GM19463 (cell line): ENCODE data around the gene NKAIN4.

Experiments used
- ATAC-seq: cut with Tn5 transposase; IDR thresholded peaks from one replicate; pipeline ENCODE4 v1.9.1; 2021; ENCODE audit warnings: mild to moderate bottlenecking, moderate library complexity; ENCODE audit not compliant: unreplicated experiment

NKAIN4 gene

GRCh38 chr20:63254232-63254605 lies at the start of gene NKAIN4:
TSS of gene NKAIN4 (minus strand) at chr20:63254463. CDS start at chr20:63254450, 13 bp downstream.
- ATAC-seq: no peak

- no peak for ATAC-seq
These were observed 48.9 kb upstream of the NKAIN4 start for GRCh38 chr20:63303095-63303666.

GRCh38 chr20:63301671-63302070 lies 47.4 kb upstream of the NKAIN4 start:
- ATAC-seq: no peak

GRCh38 chr20:63298731-63299312 lies 44.6 kb upstream of the NKAIN4 start:
- ATAC-seq: no peak

- ATAC-seq: no peak
These were observed 43.7 kb upstream of the NKAIN4 start for GRCh38 chr20:63297796-63298572.

GRCh38 chr20:63297371-63297781 lies 43.1 kb upstream of the NKAIN4 start:
- ATAC-seq: no peak

- ATAC-seq: no peak
These were observed 42.5 kb upstream of the NKAIN4 start for GRCh38 chr20:63296531-63297299.

GRCh38 chr20:63295846-63296245 lies 41.6 kb upstream of the NKAIN4 start:
- ATAC-seq: no peak

GRCh38 chr20:63295422-63295821 lies 41.2 kb upstream of the NKAIN4 start:
- ATAC-seq: no peak

GRCh38 chr20:63295018-63295417 lies 40.8 kb upstream of the NKAIN4 start:
- ATAC-seq: no peak

- ATAC-seq: no peak
These were observed 40.3 kb upstream of the NKAIN4 start for GRCh38 chr20:63294536-63294900.

GRCh38 chr20:63293871-63294535 lies 39.7 kb upstream of the NKAIN4 start:
- ATAC-seq: no peak

GRCh38 chr20:63293456-63293855 lies 39.2 kb upstream of the NKAIN4 start:
- no peak for ATAC-seq

GRCh38 chr20:63292904-63293303 lies 38.6 kb upstream of the NKAIN4 start, which contains the start of gene COL20A1:
TSS of gene COL20A1 (plus strand) at chr20:63293186. CDS start at chr20:63295108, 1,922 bp downstream.
- no peak for ATAC-seq

GRCh38 chr20:63292292-63292701 lies 38.0 kb upstream of the NKAIN4 start:
- no peak for ATAC-seq

GRCh38 chr20:63291811-63292210 lies 37.5 kb upstream of the NKAIN4 start:
- no peak for ATAC-seq

GRCh38 chr20:63290677-63291472 lies 36.6 kb upstream of the NKAIN4 start:
- no peak for ATAC-seq

- ATAC-seq: no peak
These were observed 35.9 kb upstream of the NKAIN4 start for GRCh38 chr20:63290136-63290676.

- ATAC-seq: no peak
These were observed 35.3 kb upstream of the NKAIN4 start for GRCh38 chr20:63289311-63290135.
